ENCODE results near the gene LEFTY2. TPM values are rescaled to one million over a fixed set of nuclear protein-coding genes. Genes with fewer than 3 reads are reported as not detected.

The LEFTY2 gene
- total RNA-seq: not detected in 2 replicates

DNA sequence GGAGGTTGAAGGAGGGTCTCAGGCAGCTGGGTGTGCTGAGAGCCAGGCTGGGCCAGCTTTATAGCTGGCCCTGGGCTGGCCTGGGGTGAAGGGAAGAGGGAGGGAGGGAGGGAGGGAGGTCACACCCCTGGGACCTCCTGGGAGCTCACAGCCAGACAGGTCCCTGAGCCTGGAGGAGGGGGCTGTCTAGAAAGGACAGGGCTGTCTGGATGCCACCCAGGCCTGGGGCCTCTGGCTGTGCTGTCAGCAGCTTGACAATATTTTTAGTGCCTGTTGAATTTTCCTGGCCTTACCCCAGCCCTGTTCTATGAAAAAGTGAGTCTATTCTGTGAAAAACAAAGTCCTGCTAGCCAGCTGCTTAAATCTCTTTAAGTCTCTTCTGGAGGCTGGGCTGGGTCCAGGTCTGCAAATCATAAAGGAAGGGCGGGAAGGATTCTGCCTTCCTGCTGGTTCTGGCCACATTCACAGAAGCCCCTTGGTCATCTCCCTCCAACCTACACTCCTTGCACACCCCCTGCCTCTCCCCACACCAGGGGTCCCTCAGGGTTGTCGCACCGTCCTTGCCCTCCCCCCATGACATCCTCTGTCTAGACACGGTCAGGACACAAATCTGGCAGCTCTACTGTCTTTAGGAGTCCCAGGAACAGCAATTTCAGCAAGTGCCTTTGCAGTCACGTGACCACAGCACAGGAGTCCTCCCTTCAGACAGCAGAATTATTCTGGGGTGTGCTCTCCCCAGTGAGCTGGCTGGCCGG is at the start of gene LEFTY2:
Gene LEFTY2, minus strand, starts transcription at position 34 of the 755 bp plus-strand sequence. CDS start 80 bp downstream, outside the sequence.
- intact Hi-C loops (cut with micrococcal nuclease): no loop called here

- intact Hi-C loops (cut with micrococcal nuclease): no loop called here
Observed at GRCh38 chr1:225987491-225988316, 46.7 kb upstream of the LEFTY2 start.

DNA sequence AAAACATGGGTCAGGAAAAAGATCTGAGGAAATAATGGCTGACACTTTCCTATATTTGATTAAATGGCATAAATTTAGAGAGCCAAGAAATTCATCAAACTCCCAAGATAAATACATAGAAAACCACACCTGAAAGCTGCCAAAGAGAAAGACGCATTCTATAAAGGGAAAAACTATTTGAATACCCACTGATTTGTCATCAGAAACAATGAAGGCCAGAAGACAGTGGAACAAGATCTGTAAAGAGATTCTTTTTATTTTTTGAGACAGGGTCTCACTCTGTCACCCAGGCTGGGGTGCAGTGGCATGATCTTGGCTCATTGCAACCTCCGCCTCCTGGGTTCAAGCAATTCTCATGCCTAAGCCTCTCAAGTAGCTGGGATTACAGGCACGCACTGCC is 40.7 kb upstream of the LEFTY2 start:
- intact Hi-C loops (cut with micrococcal nuclease): no loop called here

GRCh38 chr1:225980005-225980836 is 39.2 kb upstream of the LEFTY2 start:
- intact Hi-C loops (cut with micrococcal nuclease): no loop called here

GRCh38 chr1:225979421-225979820 is 38.4 kb upstream of the LEFTY2 start:
- intact Hi-C loops (cut with micrococcal nuclease): loop anchor here (5.0 to 10.0 kb wide), 3 partner anchors 202 to 662 kb away; partner anchors contain the start of genes ENAH and SRP9

GRCh38 chr1:225977937-225978748 is 37.1 kb upstream of the LEFTY2 start:
- intact Hi-C loops (cut with micrococcal nuclease): loop anchor here (5.0 to 10.0 kb wide), 3 partner anchors 201 to 661 kb away; partner anchors contain the start of genes ENAH and SRP9

- intact Hi-C loops (cut with micrococcal nuclease): loop anchor here (5.0 to 10.0 kb wide), 3 partner anchors 198 to 658 kb away; partner anchors contain the start of genes ENAH and SRP9
Observed at GRCh38 chr1:225975146-225975545, 34.1 kb upstream of the LEFTY2 start.

- intact Hi-C loops (cut with micrococcal nuclease): loop anchor here (10.0 kb wide), 1 partner anchor 320 kb away; the partner anchor contains the start of gene ENAH
Observed at GRCh38 chr1:225974454-225974853, 33.4 kb upstream of the LEFTY2 start.

- intact Hi-C loops (cut with micrococcal nuclease): loop anchor here (10.0 kb wide), 1 partner anchor 318 kb away; the partner anchor contains the start of gene ENAH
Observed at GRCh38 chr1:225973158-225973557, 32.1 kb upstream of the LEFTY2 start.

- intact Hi-C loops (cut with micrococcal nuclease): loop anchor here (10.0 kb wide), 1 partner anchor 318 kb away; the partner anchor contains the start of gene ENAH
Observed at GRCh38 chr1:225972344-225973152, 31.5 kb upstream of the LEFTY2 start.

DNA sequence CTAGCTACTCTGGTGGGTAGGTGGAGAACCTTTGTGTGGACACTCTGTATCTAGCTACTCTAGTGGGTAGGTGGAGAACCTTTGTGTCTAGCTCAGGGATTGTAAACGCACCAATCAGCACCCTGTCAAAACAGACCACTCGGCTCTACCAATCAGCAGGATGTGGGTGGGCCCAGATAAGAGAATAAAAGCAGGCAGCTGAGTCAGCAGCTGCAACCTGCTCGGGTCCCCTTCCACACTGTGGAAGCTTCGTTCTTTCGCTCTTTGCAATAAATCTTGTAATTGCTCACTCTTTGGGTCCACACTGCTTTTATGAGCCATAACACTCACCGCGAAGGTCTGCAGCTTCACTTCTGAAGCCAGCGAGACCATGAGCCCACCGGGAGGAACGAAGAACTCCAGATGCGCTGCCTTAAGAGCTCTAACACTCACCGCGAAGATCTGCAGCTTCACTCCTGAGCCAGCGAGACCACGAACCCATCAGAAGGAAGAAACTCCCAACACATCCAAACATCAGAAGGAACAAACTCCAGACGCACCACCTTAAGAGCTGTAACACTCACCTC is 29.7 kb upstream of the LEFTY2 start:
- intact Hi-C loops (cut with micrococcal nuclease): loop anchor here (10.0 kb wide), 1 partner anchor 316 kb away; the partner anchor contains the start of gene ENAH

GRCh38 chr1:225969751-225970150 is 28.7 kb upstream of the LEFTY2 start:
- intact Hi-C loops (cut with micrococcal nuclease): loop anchor here (10.0 kb wide), 1 partner anchor 315 kb away; the partner anchor contains the start of gene ENAH

- intact Hi-C loops (cut with micrococcal nuclease): no loop called here
Observed at GRCh38 chr1:225965231-225965630, 24.2 kb upstream of the LEFTY2 start.

DNA sequence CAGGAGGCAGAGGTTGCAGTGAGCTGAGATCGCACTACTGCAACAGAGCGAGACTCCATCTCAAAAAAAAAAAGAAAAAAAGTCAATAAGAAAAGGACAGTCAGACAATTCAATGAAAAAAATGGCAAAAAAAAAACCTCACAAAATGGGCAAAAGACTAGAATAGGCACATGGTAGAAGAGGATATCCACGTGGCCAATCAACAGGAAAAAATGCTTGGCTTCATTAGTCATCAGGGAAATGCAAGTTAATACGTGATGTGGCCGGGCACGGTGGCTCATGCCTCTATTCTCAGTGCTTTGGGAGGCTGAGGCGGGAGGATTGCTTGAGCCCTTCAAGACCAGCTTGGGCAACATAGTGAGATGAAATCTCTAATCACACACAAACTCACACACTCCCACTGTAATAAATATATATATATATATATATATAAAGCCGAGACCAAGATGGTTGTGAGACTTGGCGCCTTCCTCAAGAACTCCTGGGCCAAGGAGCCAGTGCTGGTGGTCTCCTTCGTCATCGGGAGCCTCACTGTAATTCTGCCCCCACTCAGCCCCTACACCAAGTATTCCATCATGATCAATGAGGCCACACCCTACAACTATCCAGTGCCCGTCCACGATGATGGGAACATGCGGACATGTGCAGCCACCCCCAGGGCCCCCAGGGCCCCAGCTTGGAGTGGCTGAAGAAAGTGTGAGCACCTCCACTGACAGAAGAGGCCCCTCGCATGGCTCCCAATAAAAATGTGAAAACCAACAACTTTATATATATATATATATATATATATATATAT is 22.9 kb upstream of the LEFTY2 start:
- intact Hi-C loops (cut with micrococcal nuclease): no loop called here

- intact Hi-C loops (cut with micrococcal nuclease): no loop called here
Observed at GRCh38 chr1:225962440-225962975, 21.5 kb upstream of the LEFTY2 start.

DNA sequence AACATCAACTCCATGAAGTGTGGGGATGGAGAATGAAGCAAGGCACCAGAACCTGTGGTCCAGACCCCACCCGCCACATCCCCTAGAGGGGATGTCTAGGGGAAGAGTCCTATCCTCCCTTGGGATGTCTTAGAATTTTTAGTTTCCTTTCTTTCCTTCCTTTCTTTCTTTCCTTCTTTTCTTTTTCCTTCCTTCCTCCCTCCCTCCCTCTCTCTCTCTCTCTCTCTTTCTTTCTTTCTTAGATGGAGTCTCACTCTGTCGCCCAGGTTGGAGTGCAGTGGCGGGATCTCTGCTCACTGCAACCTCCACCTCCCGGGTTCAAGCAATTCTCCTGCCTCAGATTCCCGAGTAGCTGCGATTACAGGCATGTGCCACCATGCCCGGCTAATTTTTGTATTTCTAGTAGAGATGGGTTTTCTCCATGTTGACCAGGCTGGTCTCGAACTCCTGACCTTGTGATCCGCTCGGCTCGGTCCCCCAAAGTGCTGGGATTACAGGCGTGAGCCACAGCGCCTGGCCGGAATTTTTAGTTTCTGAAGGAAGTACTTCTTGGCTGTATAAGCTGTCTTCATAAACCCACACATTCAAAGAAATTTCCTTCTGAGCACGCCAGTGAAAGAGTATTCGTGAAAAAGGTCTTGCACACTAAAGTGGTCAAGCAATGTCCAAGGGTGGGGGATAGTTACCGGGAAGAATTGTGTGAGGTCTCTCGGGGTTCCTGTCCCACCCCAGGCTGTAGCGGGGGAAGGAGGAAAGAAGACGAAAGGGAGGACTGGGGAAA is 20.8 kb upstream of the LEFTY2 start:
- intact Hi-C loops (cut with micrococcal nuclease): no loop called here

DNA sequence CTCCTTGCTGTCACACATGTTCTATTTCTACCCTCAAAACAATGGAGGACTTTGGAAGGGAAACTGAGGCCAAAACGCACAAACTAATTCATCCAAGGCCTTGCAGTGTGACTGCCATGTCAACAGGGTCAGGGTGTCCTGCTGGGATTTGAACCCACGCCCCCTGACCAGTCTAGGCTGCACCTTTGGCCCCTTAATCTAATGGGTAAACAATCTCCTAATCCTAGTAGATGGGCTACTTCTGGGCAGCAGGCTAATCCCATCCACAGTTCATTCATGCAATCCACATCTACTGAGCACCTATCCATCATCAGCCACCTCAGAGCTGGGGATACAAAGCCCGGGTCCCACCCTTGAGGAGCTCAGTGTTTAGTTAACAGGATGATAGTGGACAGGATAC is 17.0 kb upstream of the LEFTY2 start:
- intact Hi-C loops (cut with micrococcal nuclease): no loop called here
